ENCODE data around the gene PDK3. TPM values are rescaled to one million over a fixed set of nuclear protein-coding genes. Genes with fewer than 3 reads are reported as not detected.

PDK3 gene
- polyA plus RNA-seq, 5 donors = 3.7 to 7.4 (median 6.3) TPM

DNA sequence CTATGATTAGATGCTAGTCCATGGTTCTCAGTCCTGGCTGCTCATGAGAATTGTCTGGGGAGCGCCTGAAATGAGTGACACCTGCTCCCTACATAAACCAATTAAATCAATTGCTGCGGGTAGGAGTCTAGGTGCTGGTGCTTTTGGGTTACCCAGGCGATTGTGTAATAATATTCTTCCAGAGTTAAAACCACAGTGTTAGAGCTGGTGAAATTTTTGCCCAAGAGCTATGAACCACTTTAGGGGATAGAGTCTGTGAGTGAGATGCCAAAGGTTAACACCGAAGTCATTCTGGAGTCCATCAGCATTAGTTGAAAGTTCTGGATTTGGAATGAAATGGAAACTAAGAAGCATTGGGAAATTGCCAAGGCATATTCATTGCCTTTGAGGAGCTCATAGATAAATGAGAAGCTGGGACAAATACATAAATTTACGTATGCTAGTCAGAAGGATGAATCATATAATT lies 15.3 kb downstream of the PDK3 start:
- no peak for DNase-seq

- DNase-seq = no peak
Observed at GRCh38 chrX:24482823-24483415, 17.8 kb downstream of the PDK3 start.

GRCh38 chrX:24483596-24483995 lies 18.5 kb downstream of the PDK3 start:
- no peak for DNase-seq

DNA sequence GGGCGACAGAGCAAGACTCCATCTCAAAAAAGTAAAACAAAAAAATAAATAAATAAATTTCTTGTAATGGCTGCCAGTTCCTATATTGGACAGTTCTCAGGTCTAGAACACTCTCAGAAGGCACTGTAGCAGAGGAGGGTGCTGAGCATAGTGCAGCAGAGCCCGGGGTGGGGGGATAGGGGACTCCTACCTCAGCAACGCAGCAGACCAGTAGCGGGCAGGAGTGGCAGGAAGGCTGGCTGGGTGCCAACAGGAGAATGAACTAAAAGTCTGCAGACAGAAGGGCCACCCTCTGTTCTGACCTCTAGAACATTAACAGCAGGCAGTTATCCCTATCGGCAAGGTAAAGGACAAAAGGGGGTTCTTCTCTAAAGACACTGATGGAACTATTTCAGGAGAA lies 20.2 kb downstream of the PDK3 start:
- no peak for DNase-seq

DNA sequence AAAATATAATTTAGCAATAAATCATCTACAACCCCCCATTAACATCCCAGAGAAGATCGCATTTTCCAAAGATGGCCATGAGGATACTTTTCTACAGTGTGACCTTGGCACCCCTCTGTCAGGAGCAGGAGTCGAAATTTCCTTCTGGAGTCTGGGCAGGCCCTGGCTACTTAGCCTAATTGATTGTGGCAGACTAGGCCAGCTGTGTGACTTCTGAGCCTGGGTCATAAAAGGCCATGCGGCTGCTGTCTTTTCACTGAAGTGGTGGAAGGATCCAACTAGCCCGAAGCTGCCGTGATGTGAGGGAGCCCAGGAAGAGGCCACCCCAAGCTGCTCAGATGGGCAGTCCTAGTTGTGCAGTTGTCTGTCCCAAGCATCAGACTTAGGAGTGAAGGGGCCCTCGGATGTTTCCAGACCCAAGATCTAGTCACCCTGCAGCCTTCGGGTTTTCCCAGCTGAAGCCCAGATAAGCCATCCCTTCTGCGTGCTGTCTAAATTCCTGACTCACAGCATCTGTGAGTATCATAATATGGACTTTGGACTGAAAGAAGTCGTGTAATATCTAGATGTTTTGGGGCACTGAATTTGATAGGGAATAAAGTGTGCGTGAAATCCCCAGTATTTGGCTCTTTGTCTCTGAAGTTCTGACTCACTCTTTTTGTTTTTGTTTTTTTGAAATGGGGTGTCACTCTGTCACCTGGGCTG lies 21.0 kb downstream of the PDK3 start:
- DNase-seq = no peak

DNA sequence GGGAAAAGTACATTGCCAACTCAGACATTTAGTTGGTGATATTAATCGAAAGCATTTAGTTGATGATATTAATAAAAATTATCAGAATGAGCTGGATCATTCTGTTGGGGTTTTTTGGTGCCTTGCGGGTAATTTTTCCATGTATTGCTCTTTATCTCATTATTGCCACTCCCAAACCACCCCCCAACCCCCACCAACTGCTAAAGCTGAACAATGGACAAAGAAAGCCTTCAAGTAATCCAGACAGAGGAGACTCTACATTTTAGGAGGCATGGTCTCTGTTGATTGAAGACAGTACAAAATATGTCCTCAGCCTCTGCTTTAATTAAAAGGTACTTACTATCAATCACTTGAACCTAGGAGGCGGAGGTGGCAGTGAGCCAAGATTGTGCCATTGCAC lies 22.5 kb downstream of the PDK3 start:
- no peak for DNase-seq

DNA sequence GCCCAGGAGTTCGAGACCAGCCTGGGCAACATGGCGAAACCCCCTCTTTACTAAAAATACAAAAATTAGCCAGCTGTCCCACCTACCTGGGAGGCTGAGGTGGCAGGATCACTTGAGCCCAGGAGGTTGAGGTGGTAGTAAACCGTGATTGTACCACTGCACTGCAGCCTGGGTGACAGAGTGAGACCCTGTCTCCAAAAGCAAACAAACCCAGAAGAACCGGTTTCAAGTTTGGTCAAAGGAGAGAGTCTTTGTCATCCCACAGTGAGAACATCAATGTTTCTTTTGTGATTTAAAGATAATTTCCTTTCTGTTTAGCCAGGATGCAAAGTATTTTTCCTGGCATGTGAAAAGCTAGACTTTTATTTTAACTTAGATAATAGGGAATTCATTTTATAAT lies 26.7 kb downstream of the PDK3 start:
- no peak for DNase-seq

GRCh38 chrX:24493740-24494581 lies 28.9 kb downstream of the PDK3 start:
- DNase-seq = no peak

- DNase-seq = peak; percentile 24 to 42
Observed at GRCh38 chrX:24494647-24495075, 29.6 kb downstream of the PDK3 start.

DNA sequence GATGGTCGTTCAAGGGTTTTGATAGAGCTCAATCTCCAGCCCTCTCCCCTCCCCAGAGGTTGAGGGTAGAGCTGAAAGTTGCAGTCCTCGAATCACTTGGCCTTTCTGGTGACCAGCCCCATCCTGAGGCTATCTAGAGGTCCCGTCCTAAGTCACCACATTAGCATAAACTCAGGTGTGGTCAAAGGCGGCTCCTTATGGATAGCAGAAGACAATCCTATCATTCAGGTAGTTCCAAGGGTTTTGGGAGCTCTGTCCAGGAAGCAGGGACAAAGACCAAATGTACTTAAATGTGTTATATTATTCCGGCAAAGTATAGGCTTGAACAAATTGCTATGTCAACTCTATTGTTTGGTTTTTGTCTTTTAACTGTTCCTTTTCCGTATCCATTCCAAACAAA lies 30.6 kb downstream of the PDK3 start:
- no peak for DNase-seq

GRCh38 chrX:24498181-24498580 lies 33.1 kb downstream of the PDK3 start:
- DNase-seq = no peak

- DNase-seq = no peak
Observed at GRCh38 chrX:24498975-24499374, 33.9 kb downstream of the PDK3 start.

- no peak for DNase-seq
Observed at GRCh38 chrX:24506082-24506481, 41.0 kb downstream of the PDK3 start.

GRCh38 chrX:24508375-24508774 lies 43.3 kb downstream of the PDK3 start:
- no peak for DNase-seq

- no peak for DNase-seq
Observed at GRCh38 chrX:24513416-24513815, 48.3 kb downstream of the PDK3 start.

GRCh38 chrX:24515447-24515846 lies 50.4 kb downstream of the PDK3 start:
- DNase-seq = peak in 1 of 2 donors; percentile 21

GRCh38 chrX:24520472-24520871 lies 55.4 kb downstream of the PDK3 start:
- no peak for DNase-seq

DNA sequence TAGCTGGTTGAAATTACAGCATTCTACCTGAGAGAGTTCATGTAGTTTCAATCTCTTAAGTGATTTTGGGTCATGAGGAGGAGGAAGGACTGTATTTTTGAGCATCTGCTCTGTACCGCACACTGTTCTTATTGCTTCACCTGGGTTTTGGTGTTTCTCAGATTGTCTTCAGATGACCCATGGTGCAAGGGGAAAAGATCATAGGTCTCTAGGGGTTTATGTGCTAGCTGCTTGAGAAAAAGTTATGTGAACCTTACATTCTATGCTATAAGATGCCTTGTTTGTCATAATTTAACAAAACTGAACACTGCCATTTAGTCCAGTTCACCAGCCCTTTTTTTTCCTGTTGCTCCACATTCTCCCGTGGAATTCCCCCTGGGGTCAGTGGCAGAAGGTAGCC lies 60.4 kb downstream of the PDK3 start:
- DNase-seq = no peak

DNA sequence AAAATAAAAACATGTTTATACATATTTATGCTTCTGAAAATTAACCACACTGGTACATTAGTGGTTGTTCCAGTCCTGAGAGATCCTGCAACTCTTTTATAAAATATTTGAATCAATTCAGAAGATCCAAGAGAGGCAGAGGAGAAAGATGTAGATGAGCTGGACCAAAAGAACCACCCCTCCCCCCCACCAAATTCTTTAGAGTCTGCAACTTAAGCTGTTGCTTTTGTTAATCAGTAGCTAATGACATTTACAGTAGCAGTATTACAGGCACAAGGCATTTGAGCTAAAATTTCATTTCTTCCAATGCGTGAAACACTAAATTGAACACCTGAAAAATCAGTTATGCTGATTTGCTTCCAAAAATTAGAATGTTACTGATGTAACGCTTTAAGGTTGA lies 61.5 kb downstream of the PDK3 start:
- DNase-seq = no peak

DNA sequence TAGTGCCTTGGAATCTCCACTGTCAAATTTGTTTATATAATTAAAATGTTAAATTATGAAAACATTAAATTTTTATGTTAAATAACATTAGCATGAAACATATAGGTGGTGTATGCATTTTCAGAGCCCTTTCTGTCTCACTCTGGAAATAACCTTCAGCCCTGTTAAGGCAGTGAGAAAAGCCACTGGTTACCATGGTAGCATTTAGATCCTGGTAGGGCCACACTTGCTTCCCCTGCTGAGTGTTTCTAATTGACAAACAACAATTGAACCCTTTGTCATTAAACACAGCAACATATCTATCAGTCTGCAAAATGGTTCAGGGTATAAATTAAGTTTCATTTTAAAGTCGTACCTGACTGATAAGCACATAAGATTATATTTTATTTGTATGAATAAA lies 63.5 kb downstream of the PDK3 start:
- no peak for DNase-seq

GRCh38 chrX:24536551-24536950 lies 71.5 kb downstream of the PDK3 start:
- DNase-seq = no peak

DNA sequence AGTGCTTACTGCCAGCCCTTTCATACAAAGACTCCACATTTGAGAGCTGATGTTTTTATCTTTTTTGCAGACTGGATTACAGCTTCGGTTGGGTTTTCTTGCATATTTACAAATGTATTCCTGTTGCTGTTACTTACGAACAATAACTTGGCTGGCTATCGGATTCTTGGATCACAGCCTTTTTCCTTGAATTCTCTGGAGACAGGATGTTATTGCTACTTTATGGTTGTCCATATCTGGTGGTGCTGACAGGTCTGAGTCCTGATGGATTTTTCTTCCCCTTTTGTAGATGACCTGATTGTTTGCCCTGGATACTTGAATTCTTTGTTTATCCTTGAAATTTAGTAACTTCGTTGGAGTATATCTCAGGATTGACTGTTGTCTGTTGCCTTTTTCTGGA lies 77.7 kb downstream of the PDK3 start:
- DNase-seq = peak; percentile 34 to 43

- DNase-seq = no peak
Observed at GRCh38 chrX:24547961-24548360, 82.9 kb downstream of the PDK3 start.

Measured in right lung (tissue), 5 donors.